Fibroblast of upper back skin (primary cell): ENCODE results near the gene SLC22A17.
"Not testable (repeated sequence)": the region's sequence is repeated elsewhere in the genome, so short reads cannot be mapped to it uniquely, and the experiment has no call there.

Experiments
- DNase-seq: peaks from one replicate; pipeline ENCODE4 v3.0.0-alpha.2; 2013

SLC22A17 gene

DNA sequence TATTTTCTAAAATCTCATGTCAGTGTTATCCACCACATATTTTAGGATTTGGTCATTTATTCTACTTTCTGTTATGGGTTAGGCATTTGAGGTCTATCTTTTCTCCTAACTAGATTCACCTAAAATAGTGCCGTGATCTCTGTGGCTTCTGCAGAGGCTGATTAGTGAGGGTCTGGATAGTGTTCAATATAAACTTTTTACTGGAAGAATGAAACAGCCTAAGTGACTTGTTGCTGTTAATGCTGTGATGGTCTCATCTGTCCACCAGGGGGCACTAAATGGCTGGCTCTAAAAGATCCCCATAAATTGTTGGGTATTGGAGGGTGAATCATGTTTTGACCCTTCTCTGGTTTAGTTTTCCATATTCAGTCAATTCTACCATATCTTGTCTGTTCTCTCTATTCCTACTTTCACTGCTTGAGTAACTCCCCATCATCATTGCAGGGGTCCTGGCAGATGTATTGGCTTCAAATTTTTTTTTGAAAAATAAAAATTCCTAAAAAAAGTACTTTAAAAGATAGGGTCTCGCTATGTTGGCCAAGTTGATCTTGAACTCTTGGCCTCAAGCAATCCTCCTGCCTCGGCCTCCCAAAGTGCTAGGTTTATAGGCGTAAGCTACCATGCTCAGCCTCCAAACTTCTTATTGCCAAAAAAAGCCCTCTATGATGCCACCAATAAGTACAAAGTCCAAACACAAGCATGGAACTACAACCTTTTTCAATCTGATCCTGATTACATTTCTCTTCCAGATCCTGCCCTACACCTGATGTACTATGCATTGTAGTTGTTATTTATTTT, 24.5 kb downstream of the SLC22A17 start:
- DNase-seq, result peak; percentile 76

DNA sequence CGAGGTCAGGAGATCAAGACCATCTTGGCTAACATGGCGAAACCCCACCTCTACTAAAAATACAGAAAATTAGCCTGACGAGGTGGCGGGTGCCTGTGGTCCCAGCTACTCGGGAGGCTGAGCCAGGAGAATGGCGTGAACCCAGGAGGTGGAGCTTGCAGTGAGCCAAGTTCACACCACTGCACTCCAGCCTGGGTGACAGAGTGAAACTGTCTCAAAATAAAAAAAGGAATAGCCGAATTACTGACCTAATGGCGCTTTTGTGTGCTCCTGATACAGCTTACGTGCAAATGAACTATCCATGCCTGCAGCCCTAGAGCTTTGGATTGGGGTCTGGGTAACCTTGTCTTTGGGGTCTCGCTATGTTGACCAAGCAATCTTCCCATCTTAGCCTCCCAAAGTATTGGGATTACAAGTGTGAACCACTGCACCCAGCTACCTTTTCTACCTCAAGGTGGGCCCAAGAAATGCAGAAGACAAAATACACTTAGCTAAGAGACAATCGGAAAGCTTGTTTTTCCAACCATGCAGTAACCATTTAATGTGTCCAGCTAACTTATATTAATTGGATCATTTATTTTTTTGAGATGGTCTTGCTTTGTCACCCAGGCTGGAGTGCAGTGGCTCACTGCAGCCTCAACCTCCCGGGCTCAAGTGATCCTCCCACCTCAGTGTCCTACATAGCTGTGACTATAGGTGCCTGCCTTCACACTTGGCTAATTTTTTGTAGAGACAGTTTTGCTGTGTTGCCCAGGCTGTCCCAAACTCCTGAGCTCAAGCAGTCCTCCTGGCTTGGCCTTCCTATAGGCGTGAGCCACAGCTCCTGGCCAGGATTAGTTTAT, 26.0 kb downstream of the SLC22A17 start:
- no peak for DNase-seq

DNA sequence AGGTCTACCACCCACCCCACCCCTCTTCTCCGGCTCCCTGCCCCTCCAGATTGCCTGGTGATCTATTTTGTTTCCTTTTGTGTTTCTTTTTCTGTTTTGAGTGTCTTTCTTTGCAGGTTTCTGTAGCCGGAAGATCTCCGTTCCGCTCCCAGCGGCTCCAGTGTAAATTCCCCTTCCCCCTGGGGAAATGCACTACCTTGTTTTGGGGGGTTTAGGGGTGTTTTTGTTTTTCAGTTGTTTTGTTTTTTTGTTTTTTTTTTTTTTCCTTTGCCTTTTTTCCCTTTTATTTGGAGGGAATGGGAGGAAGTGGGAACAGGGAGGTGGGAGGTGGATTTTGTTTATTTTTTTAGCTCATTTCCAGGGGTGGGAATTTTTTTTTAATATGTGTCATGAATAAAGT, 26.9 kb downstream of the SLC22A17 start:
- not testable (repeated sequence) for DNase-seq

DNA sequence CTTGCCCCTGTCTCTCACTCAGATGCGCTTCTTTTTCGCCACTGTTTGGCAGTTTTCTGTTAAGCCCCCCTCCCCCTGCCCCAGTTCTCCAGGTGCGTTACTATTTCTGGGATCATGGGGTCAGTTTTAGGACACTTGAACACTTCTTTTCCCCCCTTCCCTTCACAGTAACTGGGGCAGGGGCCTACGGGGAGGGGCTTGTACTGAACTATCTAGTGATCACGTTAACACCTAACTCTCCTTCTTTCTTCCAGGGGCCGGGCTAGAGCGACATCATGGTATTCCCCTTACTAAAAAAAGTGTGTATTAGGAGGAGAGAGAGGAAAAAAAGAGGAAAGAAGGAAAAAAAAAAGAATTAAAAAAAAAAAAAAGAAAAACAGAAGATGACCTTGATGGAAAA, 27.7 kb downstream of the SLC22A17 start:
- DNase-seq, result no peak

DNA sequence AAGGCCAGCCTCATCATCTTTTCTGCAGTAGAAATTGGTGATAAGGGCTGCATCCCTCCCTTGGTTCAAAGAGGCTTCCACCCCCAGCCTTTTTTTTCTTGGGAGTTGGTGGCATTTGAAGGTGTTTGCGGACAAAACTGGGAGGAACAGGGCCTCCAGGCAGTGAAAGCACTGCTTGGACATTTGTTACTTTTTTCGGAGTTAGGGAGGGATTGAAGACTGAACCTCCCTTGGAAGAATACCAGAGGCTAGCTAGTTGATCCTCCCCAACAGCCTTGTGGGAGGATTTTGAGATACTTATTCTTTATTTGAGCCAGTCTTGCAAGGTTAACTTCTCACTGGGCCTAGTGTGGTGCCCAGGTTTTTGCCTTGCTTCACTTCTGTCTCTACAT, 28.2 kb downstream of the SLC22A17 start:
- DNase-seq, result no peak

DNA sequence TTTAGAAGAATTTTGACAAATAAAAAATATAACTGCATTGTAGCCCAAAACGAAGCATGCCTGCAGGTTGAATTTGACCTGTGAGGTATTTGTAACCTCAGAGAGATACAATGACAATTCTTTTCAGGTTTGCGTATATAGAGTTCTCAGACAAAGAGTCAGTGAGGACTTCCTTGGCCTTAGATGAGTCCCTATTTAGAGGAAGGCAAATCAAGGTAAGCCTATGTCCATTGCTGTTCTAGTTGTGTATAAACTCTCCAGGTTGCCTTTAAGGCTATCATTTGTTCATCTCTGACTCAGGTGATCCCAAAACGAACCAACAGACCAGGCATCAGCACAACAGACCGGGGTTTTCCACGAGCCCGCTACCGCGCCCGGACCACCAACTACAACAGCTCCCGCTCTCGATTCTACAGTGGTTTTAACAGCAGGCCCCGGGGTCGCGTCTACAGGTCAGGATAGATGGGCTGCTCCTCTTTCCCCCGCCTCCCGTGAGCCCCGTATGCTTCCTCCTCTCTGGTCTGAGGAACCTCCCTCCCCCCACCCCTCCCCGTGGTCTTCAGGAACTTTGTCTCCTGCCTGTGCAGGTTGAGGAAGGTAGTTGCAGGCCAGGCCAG, 28.7 kb downstream of the SLC22A17 start:
- DNase-seq, result no peak

DNA sequence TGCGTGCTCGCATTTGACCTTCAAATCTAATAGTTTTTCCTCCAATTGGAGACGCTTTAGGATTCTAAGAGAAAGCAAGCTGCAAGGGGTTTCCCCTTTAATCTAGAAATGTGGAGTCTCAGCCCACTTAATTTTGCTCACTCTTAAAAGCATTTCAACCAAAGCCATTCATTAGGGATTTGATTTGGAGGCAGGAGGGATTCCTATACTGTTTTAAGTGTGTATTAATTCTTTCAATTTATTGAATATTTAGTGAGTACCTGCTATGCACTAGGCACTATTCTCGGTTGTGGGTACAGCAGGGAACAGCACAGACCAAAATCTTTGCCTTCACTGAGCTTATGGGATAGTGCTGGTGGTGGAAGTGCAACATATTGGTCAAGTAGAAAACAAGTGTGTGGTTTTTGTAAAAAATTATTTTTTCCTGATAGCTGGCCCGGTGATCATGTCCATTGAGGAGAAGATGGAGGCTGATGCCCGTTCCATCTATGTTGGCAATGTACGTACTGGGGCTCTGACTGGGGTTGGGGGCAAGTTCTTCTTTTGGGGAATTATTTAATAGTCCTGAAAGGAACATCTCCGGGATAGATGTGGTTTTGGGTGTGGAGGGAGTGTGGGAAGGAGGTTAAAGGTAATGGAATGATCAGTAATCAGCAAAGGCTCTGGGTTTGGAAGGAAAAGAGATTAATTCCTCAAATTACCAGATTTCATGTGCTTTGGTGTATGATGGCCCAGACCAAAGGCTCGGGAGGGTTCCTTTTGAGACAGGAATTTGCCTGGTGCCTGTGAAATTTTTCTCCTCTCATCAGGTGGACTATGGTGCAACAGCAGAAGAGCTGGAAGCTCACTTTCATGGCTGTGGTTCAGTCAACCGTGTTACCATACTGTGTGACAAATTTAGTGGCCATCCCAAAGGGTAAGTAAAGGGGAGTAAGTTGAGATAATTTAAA, 29.8 kb downstream of the SLC22A17 start:
- no peak for DNase-seq

DNA sequence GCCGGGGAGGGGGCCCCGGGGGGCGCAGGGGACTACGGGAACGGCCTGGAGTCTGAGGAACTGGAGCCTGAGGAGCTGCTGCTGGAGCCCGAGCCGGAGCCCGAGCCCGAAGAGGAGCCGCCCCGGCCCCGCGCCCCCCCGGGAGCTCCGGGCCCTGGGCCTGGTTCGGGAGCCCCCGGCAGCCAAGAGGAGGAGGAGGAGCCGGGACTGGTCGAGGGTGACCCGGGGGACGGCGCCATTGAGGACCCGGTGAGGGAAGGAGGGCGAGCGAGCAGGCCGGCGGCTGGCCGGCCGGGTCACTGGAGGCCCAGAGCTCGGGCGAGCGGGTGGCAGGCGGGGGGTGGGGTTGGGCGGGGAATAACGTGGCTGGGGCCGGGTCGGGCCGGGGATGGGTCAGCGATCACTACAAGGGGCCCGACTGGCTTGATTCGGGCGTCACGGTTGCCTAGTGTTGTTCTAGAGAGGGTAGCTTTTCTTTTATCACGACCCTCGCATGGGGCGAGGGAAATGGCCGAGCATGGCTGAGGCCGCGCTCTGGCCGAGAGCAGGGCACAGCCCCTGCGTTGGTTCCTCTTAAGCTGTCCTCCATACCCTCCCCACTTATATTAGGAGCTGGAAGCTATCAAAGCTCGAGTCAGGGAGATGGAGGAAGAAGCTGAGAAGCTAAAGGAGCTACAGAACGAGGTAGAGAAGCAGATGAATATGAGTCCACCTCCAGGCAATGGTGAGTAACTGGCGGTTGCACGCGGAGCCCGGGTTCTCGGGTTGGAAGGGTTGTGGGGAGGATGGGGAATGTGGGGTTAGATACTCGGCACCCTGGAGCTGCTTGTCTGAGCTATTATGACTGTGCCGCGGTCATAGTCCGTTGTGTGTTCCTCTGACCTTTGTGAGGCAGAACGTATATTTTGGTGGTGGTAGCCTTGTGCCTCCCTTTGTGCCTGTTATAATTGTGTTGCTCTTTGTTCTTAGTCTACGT, 30.8 kb downstream of the SLC22A17 start:
- peak; percentile 50 for DNase-seq

DNA sequence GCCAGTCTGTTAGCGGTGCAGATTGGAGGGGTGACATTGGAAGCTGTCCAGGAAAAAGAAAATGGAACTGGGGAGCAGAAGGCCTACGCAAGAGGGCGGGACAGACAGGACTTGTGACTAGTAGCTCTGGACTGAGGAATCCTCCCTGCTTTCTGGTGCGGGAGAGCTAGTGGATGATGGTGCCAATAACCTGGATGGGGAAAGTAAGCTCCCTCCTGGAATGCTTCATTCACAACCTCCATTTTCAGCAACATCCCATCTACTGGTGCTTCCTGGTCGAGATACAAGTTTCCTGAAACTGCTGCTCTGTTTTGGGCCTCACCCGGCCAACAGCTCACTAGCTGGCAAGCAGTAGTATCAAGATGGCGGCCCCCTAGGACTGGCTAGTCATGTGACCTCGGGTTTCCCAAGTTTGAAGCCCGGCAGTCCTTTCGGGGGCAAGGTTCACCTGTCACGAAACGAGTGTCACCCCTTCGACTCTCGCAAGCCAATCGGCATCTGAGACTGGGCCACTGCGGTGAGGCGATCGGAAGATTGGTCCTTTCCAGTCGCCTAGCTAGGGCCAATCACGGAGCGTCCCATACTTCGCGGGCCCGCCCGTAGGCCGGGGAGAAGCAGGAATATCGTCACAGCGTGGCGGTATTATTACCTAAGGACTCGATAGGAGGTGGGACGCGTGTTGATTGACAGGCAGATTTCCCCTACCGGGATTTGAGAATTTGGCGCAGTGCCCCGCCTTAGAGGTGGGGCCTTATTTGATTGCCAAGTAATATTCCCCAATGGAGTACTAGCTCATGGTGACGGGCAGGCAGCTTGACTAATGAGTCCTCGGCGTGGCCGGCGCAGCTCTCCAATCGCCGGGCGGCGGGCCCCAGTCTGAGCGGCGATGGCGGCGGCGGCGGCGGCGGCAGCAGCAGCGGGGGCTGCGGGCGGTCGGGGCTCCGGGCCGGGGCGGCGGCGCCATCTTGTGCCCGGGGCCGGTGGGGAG, 31.8 kb downstream of the SLC22A17 start, which contains the start of gene PABPN1:
Gene PABPN1 (plus strand): TSS at position 874 of the 988 bp plus-strand sequence. CDS start 13 bp downstream, at position 887.
- DNase-seq, result peak; percentile 100

DNA sequence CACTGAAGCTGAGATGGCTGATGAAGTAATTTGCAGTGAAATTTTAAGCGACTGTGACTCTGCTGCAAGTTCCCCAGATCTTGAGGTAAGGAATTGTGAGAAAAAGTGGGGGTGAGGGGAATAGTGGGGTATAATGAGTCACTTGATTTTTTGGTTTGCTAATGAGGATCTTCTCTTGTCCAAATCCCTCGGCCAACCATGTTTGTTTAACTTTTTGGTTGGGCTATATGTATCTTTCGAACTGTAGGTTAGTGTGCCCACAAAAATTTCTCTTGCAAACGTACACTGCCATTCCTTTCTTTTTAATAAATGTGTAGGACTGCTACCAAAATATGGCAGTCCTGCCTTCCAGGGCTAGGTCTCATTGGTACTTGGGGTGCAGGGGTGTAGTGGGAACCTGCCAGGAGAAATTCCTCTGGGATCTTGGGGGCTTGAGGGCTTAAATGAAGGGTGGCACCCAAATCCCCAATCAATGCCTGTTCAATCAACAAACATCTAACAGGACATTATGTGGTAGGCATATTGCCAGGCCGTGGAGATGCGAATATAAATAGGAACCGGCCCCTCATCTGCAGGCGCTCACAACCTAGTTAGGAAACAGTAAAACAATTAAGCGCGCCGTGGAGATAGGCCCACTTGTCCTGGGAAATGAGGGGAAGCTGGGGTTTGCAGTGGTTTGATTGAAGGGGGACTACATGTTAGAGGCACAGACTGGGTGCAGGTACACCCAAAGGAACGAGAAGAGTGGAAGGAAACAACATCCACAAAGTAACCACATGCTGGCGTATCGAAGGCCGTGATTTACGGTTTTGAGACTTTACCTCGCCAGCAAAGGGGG, 32.7 kb downstream of the SLC22A17 start:
- DNase-seq, result no peak

DNA sequence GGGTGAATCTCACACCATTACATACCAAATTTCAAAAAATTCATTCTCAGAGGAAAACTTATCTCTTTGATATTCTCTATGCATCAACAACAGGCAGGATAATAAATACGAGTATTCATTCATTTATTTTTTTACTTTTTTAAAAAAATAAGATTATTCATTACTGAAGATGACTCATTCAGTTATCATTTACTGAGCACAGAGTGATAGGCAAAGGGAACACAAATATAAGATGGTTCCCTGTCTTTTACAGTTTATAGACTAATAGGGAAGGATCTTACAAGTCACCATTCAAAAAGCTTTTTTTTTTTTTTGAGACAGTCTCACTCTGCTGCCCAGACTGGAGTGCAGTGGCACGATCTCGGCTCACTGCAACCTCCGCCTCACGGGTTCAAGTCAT, 36.4 kb downstream of the SLC22A17 start:
- no peak for DNase-seq

DNA sequence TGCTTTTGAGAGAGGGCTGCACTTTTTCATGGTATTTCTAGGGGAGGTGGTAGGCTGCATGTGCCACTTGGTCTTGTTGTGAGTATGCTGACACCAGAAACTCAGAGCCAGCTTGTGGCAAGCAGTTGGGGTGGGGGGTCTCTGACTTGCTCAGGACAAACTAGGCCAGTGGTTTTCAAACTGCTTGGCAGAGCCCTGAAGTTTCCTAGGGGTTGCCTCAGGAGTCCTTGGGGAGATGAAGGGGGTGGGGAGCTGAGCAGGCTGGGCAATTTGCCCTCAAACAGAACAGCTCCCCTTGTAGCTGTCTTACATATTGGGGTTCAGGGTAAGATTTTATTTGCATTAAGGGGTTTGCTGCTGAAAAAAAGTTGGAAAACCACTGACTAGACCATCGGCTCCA, 42.1 kb downstream of the SLC22A17 start:
- no peak for DNase-seq

DNA sequence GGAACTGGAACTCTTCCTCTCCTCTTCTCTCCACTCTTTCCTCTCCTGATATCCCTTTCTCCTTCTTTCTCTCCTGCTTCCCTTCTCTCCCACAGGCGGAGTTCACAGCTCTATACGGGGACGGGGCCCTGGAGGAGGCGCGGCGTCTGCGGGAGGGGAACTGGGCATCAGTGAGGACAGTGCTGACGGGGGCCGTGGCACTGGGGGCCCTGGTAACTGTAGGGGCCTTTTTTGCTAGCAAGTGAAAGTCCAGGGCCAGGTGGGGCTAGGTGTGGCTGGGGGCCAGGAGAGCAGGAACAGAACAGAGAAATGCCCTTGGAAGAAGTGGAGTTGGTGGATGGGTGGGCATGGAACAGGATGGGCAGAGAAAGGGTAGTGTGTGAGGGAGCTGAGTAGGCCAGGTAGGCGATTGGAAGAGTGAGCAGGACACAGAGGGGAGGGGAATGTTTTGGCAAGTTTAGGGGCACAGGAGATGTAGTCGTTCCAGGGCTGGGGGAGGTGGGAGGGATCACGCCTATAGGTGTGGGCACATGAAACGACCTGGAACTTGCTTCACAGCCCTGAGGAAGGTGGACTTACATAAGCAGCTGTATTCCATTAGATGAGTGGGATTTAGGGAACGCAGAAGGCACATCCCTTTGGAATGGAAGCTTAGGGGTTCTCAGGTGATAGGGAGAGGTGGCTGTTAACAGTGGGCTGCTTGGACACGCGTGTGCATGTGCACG, 43.8 kb downstream of the SLC22A17 start:
- DNase-seq, result no peak

DNA sequence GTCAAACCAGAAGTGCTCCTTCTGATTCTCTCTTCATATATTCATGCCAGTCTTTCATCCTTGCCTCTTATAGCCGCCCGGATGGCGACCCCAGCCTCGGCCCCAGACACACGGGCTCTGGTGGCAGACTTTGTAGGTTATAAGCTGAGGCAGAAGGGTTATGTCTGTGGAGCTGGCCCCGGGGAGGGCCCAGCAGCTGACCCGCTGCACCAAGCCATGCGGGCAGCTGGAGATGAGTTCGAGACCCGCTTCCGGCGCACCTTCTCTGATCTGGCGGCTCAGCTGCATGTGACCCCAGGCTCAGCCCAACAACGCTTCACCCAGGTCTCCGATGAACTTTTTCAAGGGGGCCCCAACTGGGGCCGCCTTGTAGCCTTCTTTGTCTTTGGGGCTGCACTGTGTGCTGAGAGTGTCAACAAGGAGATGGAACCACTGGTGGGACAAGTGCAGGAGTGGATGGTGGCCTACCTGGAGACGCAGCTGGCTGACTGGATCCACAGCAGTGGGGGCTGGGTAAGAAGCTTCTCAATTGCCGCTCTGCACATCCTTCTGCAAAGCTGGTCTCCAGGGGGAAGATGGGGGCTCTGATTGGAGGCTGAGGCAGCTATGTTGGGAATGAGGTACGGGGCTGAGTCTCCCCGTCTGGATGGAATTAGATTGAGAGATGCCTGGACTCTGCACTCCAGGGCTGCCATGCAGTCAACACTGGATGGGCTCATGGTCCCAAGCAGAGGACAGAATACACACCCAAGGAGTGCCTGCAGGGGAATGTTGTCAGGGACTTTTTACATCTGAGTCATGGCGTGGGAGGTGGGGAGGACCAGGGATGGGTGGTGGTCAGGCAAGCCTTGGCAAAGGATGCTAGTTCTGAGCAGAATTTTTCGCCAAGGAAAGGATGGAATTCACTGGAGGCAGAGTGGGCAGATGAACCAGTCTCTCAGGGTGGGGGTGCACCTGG, 44.7 kb downstream of the SLC22A17 start:
- DNase-seq, result no peak

DNA sequence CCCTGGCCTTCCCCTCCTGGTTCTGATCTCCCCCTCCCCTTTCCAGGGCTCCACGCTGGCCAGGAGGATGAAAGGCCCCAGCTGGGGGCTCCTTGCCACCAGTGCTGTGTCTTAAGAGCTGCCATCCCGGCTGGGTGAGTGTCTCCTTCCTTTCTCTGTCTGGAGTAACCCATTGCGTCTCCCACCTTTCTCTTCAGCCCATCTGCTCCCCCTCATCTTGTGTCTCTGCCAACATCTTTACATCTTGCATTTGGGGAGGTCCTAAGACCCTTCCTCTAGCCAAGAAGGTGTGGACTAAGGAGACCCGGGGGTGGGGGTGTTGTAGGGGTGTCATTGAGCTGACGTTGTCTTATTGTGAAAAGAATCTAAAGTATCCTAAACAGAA, 45.5 kb downstream of the SLC22A17 start:
- DNase-seq, result no peak

DNA sequence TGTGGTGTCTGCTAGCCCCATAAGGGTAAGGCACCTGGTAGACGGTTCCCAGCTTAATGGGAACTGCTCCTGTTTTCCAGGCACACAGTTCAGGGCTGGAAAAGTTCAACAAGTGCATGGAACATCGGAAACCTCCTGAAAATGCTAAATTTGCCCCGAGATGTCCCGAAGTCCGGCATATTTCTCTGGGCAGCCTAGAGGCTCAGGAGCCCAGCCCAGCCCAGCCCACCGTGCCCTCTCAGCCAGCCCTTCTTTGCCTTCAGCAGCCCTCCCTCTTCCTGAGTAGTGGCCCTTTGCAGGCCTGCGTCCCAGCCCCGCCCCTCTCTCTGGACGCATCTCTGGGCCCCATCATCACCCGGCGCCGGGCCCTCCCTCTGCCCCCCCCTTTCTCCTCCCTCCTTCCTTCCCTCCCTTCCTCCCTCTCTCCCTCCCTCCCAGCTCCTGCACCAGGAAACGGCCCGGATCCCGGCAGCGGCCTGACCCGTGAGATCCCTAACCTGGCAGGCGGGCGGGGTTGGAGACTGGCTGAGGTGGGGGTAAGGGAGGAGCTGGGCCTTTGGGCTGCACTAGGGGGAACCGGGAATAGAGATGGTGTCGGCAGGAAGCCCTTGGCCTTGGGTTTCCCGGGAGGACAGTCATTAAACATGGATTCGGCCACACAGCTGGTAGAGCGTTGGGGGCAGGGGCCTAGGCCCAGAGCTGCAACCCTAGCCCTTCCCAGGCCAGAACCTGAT, 46.1 kb downstream of the SLC22A17 start, which contains the start of gene BCL2L2:
Gene BCL2L2 (plus strand): TSS at position 422 of the 734 bp plus-strand sequence. CDS start 935 bp downstream, outside the sequence.
- DNase-seq, result peak; percentile 88
